ENCODE data around the gene THRA.
A peak's percentile ranks its signal among the peaks of the same experiment; 100 is the strongest.

THRA gene

GRCh38 chr17:40099619-40100418 lies 37.1 kb downstream of the THRA start:
- H3K36me3 ChIP-seq (ENCODE audit: control insufficient read depth in 4 of 4, insufficient read depth in 4 of 4, low read length in 3 of 4): peaks cover 0 to 33% (median 14%) of the 10 kb centered on the region in 4 experiments
- CTCF ChIA-PET: interaction anchor here (0.6 to 3.8 kb wide), 11 partner anchors 10 to 69 kb away, joined by 3 to 48 read pairs (median 6); no protein-coding TSS in a partner anchor
- H3K4me3 ChIP-seq (ENCODE audit: control insufficient read depth in 1 of 7, extremely low read depth in 1 of 7, insufficient read depth in 4 of 7, low read depth in 2 of 7, low read length in 6 of 7): peak overlapping the region; percentile 29 to 87 (median 71)
- no peaks in the 10 kb centered on the region for H3K9me3 ChIP-seq (ENCODE audit: control extremely low read depth in 1 of 5, control insufficient read depth in 4 of 5, insufficient read depth in 2 of 5, low read depth in 1 of 5, low read length in 4 of 5)
- POLR2A ChIA-PET: interaction anchor here (0.7 to 1.4 kb wide), 3 partner anchors 12 to 31 kb away, joined by 3 to 7 read pairs (median 4); no protein-coding TSS in a partner anchor
- H3K4me1 ChIP-seq (ENCODE audit: control extremely low read depth in 1 of 4, control insufficient read depth in 4 of 4, insufficient read depth in 4 of 4, low read length in 3 of 4): peaks cover 8 to 72% (median 61%) of the 10 kb centered on the region in 4 experiments
- H3K27me3 ChIP-seq (replicated peaks in 2 of 5; ENCODE audit: control insufficient read depth in 4 of 5, insufficient read depth in 5 of 5, low read length in 4 of 5): no peaks in the 10 kb centered on the region
- peak in 2 of 3 donors; percentile 65 to 71 for DNase-seq
- WGBS (ENCODE audit: insufficient coverage): 0% methylated on average over 13 of the region's 31 CpGs
- H3K27ac ChIP-seq (ENCODE audit: insufficient read depth in 1 of 2, low read depth in 1 of 2, low read length in 2 of 2, poor library complexity in 1 of 2, severe bottlenecking in 2 of 2): peak overlapping the region; percentile 6 to 78

DNA sequence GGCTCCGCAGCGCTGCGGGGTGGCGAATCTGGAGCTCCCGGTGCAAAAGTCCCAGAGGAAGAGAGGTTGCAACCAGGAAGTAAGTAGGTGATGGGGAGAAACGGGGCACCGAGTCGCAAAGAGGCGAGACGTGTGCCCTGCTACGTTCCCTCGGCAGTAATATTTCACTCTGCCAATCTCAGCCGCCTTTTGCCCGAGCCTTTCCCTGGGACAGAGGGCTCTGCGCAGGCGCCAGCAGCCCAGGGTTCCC lies 37.6 kb downstream of the THRA start, which contains the start of gene NR1D1:
NR1D1 (minus strand) TSS at position 171 of the 250 bp plus-strand sequence. CDS start 495 bp downstream, outside the sequence.
- WGBS (ENCODE audit: insufficient coverage): 0% methylated on average over 16 of the region's 16 CpGs
- Histone ChIP-seq H3K27me3 (replicated peaks in 2 of 5; ENCODE audit: control insufficient read depth in 4 of 5, insufficient read depth in 5 of 5, low read length in 4 of 5) (no peaks in the 10 kb centered on the region), H3K4me1 (ENCODE audit: control extremely low read depth in 1 of 4, control insufficient read depth in 4 of 4, insufficient read depth in 4 of 4, low read length in 3 of 4) (peaks cover 11 to 77% (median 64%) of the 10 kb centered on the region in 4 experiments), H3K9me3 (ENCODE audit: control extremely low read depth in 1 of 5, control insufficient read depth in 4 of 5, insufficient read depth in 2 of 5, low read depth in 1 of 5, low read length in 4 of 5) (no peaks in the 10 kb centered on the region), H3K4me3 (ENCODE audit: control insufficient read depth in 1 of 7, extremely low read depth in 1 of 7, insufficient read depth in 4 of 7, low read depth in 2 of 7, low read length in 6 of 7) (peak within 1 kb of the TSS; percentile 29 to 87 (median 71)), H3K27ac (ENCODE audit: insufficient read depth in 1 of 2, low read depth in 1 of 2, low read length in 2 of 2, poor library complexity in 1 of 2, severe bottlenecking in 2 of 2) (peak within 1 kb of the TSS; percentile 6 to 78), H3K36me3 (ENCODE audit: control insufficient read depth in 4 of 4, insufficient read depth in 4 of 4, low read length in 3 of 4) (peaks cover 0 to 27% (median 11%) of the 10 kb centered on the region in 4 experiments)
- DNase-seq: no peak
- CTCF ChIA-PET: interaction anchor here (0.6 to 3.8 kb wide), 10 partner anchors 10 to 68 kb away, joined by 3 to 29 read pairs (median 6); no protein-coding TSS in a partner anchor
- POLR2A ChIA-PET: no interaction called here

DNA sequence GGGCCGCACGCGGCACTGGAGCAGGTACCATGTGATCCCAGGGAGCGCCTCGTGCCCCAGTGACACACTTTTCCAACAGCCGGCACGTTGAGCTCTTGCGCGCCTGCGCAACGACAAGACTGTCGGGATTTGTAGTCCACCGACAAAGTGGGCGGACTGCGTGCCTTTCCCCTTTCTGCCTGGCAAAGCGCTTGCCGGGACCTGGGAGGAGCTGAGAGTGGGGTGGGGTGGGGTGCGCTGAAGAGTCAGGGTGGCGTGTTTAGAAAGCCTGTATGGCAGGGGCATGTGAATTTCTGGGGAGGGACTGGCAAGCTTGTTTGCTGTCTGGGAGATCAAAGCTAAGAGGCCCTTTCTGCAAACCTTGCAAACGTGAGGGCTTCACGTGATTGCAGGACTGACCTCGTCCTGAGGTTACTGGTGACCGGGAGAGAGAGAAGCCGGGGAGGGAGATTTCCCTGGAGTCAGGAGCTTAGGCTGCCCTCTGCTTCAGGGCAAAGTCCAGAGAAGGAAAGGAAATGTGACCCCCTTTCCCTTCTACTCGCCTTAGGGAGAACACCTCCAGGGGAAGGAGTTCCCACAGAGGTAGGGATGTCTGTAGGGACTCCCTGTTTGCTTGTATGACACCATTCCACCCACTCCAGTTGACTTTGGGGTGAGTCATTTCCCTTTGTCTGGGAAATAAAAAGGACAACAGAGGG lies 38.1 kb downstream of the THRA start:
- Histone ChIP-seq H3K4me1 (ENCODE audit: control extremely low read depth in 1 of 4, control insufficient read depth in 4 of 4, insufficient read depth in 4 of 4, low read length in 3 of 4) (peaks cover 15 to 78% (median 68%) of the 10 kb centered on the region in 4 experiments), H3K27ac (ENCODE audit: insufficient read depth in 1 of 2, low read depth in 1 of 2, low read length in 2 of 2, poor library complexity in 1 of 2, severe bottlenecking in 2 of 2) (peak overlapping the region in 1 of 2 experiments; percentile 22), H3K9me3 (ENCODE audit: control extremely low read depth in 1 of 5, control insufficient read depth in 4 of 5, insufficient read depth in 2 of 5, low read depth in 1 of 5, low read length in 4 of 5) (no peaks in the 10 kb centered on the region), H3K27me3 (replicated peaks in 2 of 5; ENCODE audit: control insufficient read depth in 4 of 5, insufficient read depth in 5 of 5, low read length in 4 of 5) (no peaks in the 10 kb centered on the region), H3K4me3 (ENCODE audit: control insufficient read depth in 1 of 7, extremely low read depth in 1 of 7, insufficient read depth in 4 of 7, low read depth in 2 of 7, low read length in 6 of 7) (peak overlapping the region; percentile 29 to 87 (median 71)), H3K36me3 (ENCODE audit: control insufficient read depth in 4 of 4, insufficient read depth in 4 of 4, low read length in 3 of 4) (peaks cover 0 to 23% (median 9%) of the 10 kb centered on the region in 4 experiments)
- POLR2A ChIA-PET: no interaction called here
- 0% methylated on average over 17 of the region's 25 CpGs for WGBS (ENCODE audit: insufficient coverage)
- peak; percentile 89 to 92 (median 91) for DNase-seq
- CTCF ChIA-PET: interaction anchor here (0.9 to 3.8 kb wide), 10 partner anchors 11 to 68 kb away, joined by 3 to 29 read pairs (median 6); no protein-coding TSS in a partner anchor

GRCh38 chr17:40101367-40102210 lies 38.8 kb downstream of the THRA start:
- H3K9me3 ChIP-seq (ENCODE audit: control extremely low read depth in 1 of 5, control insufficient read depth in 4 of 5, insufficient read depth in 2 of 5, low read depth in 1 of 5, low read length in 4 of 5): no peaks in the 10 kb centered on the region
- ChIA-PET CTCF (interaction anchor here (0.9 to 3.8 kb wide), 9 partner anchors 10 to 67 kb away, joined by 3 to 29 read pairs (median 6); no protein-coding TSS in a partner anchor), POLR2A (no interaction called here)
- H3K27ac ChIP-seq (ENCODE audit: insufficient read depth in 1 of 2, low read depth in 1 of 2, low read length in 2 of 2, poor library complexity in 1 of 2, severe bottlenecking in 2 of 2): peak overlapping the region in 1 of 2 experiments; percentile 22
- H3K4me3 ChIP-seq (ENCODE audit: control insufficient read depth in 1 of 7, extremely low read depth in 1 of 7, insufficient read depth in 4 of 7, low read depth in 2 of 7, low read length in 6 of 7): peak overlapping the region in 4 of 7 experiments; percentile 25 to 87 (median 72)
- no peaks in the 10 kb centered on the region for H3K27me3 ChIP-seq (replicated peaks in 2 of 5; ENCODE audit: control insufficient read depth in 4 of 5, insufficient read depth in 5 of 5, low read length in 4 of 5)
- peaks cover 0 to 15% (median 7%) of the 10 kb centered on the region in 4 experiments for H3K36me3 ChIP-seq (ENCODE audit: control insufficient read depth in 4 of 4, insufficient read depth in 4 of 4, low read length in 3 of 4)
- no peak for DNase-seq
- 86% methylated on average over 11 of the region's 16 CpGs for WGBS (ENCODE audit: insufficient coverage)
- H3K4me1 ChIP-seq (ENCODE audit: control extremely low read depth in 1 of 4, control insufficient read depth in 4 of 4, insufficient read depth in 4 of 4, low read length in 3 of 4): peaks cover 15 to 79% (median 68%) of the 10 kb centered on the region in 4 experiments

GRCh38 chr17:40103071-40103661 lies 40.4 kb downstream of the THRA start:
- no peak for DNase-seq
- no peak overlapping the region for H3K27ac ChIP-seq (ENCODE audit: insufficient read depth in 1 of 2, low read depth in 1 of 2, low read length in 2 of 2, poor library complexity in 1 of 2, severe bottlenecking in 2 of 2)
- WGBS (ENCODE audit: insufficient coverage): 100% methylated on average over 1 of the region's 3 CpGs
- no peak overlapping the region for H3K4me3 ChIP-seq (ENCODE audit: control insufficient read depth in 1 of 7, extremely low read depth in 1 of 7, insufficient read depth in 4 of 7, low read depth in 2 of 7, low read length in 6 of 7)
- ChIA-PET POLR2A (no interaction called here), CTCF (interaction anchor here (0.6 to 3.8 kb wide), 8 partner anchors 9 to 62 kb away, joined by 3 to 29 read pairs (median 4); no protein-coding TSS in a partner anchor)
- peaks cover 22 to 85% (median 71%) of the 10 kb centered on the region in 4 experiments for H3K4me1 ChIP-seq (ENCODE audit: control extremely low read depth in 1 of 4, control insufficient read depth in 4 of 4, insufficient read depth in 4 of 4, low read length in 3 of 4)
- peaks cover 0 to under 1% (median 0%) of the 10 kb centered on the region in 4 experiments for H3K36me3 ChIP-seq (ENCODE audit: control insufficient read depth in 4 of 4, insufficient read depth in 4 of 4, low read length in 3 of 4)
- no peaks in the 10 kb centered on the region for H3K27me3 ChIP-seq (replicated peaks in 2 of 5; ENCODE audit: control insufficient read depth in 4 of 5, insufficient read depth in 5 of 5, low read length in 4 of 5)
- H3K9me3 ChIP-seq (ENCODE audit: control extremely low read depth in 1 of 5, control insufficient read depth in 4 of 5, insufficient read depth in 2 of 5, low read depth in 1 of 5, low read length in 4 of 5): no peaks in the 10 kb centered on the region

DNA sequence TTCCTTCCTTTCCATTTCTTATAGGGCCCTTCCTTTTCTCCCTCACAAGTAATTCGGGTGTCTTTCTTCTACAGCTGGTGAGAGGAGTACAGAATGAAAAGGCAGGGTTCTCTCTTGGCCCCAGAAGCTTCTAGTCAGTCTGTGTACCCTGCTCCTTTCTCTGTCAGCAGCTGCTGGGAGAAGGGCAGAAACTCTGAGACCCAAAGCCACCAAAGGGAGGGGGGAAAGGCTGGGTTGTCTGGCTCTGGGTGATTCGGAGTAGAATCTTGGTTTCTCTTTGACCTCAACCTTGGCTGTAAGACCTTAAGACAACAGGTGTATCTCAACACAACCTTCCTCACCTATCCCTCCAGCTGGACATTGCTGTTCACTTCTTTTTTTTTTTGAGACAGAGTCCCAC lies 40.9 kb downstream of the THRA start:
- CTCF ChIA-PET: interaction anchor here (0.6 to 3.8 kb wide), 6 partner anchors 8 to 51 kb away, joined by 3 to 29 read pairs (median 4); no protein-coding TSS in a partner anchor
- DNase-seq: no peak
- no peaks in the 10 kb centered on the region for H3K9me3 ChIP-seq (ENCODE audit: control extremely low read depth in 1 of 5, control insufficient read depth in 4 of 5, insufficient read depth in 2 of 5, low read depth in 1 of 5, low read length in 4 of 5)
- H3K4me3 ChIP-seq (ENCODE audit: control insufficient read depth in 1 of 7, extremely low read depth in 1 of 7, insufficient read depth in 4 of 7, low read depth in 2 of 7, low read length in 6 of 7): no peak overlapping the region
- 100% methylated on average over 1 of the region's 2 CpGs for WGBS (ENCODE audit: insufficient coverage)
- H3K36me3 ChIP-seq (ENCODE audit: control insufficient read depth in 4 of 4, insufficient read depth in 4 of 4, low read length in 3 of 4): no peaks in the 10 kb centered on the region
- H3K27me3 ChIP-seq (replicated peaks in 2 of 5; ENCODE audit: control insufficient read depth in 4 of 5, insufficient read depth in 5 of 5, low read length in 4 of 5): no peaks in the 10 kb centered on the region
- POLR2A ChIA-PET: no interaction called here
- no peak overlapping the region for H3K27ac ChIP-seq (ENCODE audit: insufficient read depth in 1 of 2, low read depth in 1 of 2, low read length in 2 of 2, poor library complexity in 1 of 2, severe bottlenecking in 2 of 2)
- peaks cover 20 to 83% (median 71%) of the 10 kb centered on the region in 4 experiments for H3K4me1 ChIP-seq (ENCODE audit: control extremely low read depth in 1 of 4, control insufficient read depth in 4 of 4, insufficient read depth in 4 of 4, low read length in 3 of 4)

Measured in common myeloid progenitor, CD34-positive (primary cell).